Central memory CD8-positive, alpha-beta T cell (primary cell): ENCODE measurements around the gene DDX52.
"Not testable (repeated sequence)": the region's sequence is repeated elsewhere in the genome, so short reads cannot be mapped to it uniquely, and the experiment has no call there.

Experiments
- ATAC-seq: fragments of 150-1000 bp; cut with Tn5 transposase; replicated peaks from 2 replicates; pipeline ENCODE4 v1.10.0; 2022; ENCODE audit warnings: mild to moderate bottlenecking, moderate FRiP score, moderate number of reproducible peaks; ENCODE audit not compliant: poor library complexity, severe bottlenecking; ENCODE audit errors: extremely low read depth
- DNase-seq, 2 donors: peaks; one replicate each; pipeline ENCODE4 v3.0.0; 2021; ENCODE audit warnings: low spot score in 2 of 2
- H3K27ac Mint-ChIP-seq: one replicate; pipeline ENCODE4 v1.8.0; 2022; ENCODE audit warnings: low read depth, mild to moderate bottlenecking, moderate library complexity, mixed read lengths
- H3K27me3 Mint-ChIP-seq: one replicate; pipeline ENCODE4 v1.8.0; 2022; ENCODE audit warnings: mixed read lengths
- H3K36me3 Mint-ChIP-seq: one replicate; pipeline ENCODE4 v1.8.0; 2022; ENCODE audit warnings: mild to moderate bottlenecking, moderate library complexity, mixed read lengths; ENCODE audit not compliant: insufficient read depth
- H3K4me1 Mint-ChIP-seq: one replicate; pipeline ENCODE4 v1.8.0; 2022; ENCODE audit warnings: mixed read lengths
- H3K4me3 Mint-ChIP-seq: one replicate; pipeline ENCODE4 v1.8.0; 2022; ENCODE audit warnings: mild to moderate bottlenecking, moderate library complexity, mixed read lengths
- H3K9me3 Mint-ChIP-seq: one replicate; pipeline ENCODE4 v1.8.0; 2022; ENCODE audit warnings: mixed read lengths

Gene DDX52

GRCh38 chr17:37643869-37644268 lies 623 bp upstream of the DDX52 start:
- Mint-ChIP-seq H3K4me1 (peaks cover 25% of the 10 kb centered on the region), H3K4me3 (peak overlapping the region; percentile 86), H3K36me3 (peaks cover 26% of the 10 kb centered on the region), H3K9me3 (no peaks in the 10 kb centered on the region), H3K27ac (peak overlapping the region; percentile 88), H3K27me3 (peaks cover 47% of the 10 kb centered on the region)
- ATAC-seq (no peak), DNase-seq (no peak)

GRCh38 chr17:37642681-37643080 lies 565 bp downstream of the DDX52 start:
- DNase-seq (no peak), ATAC-seq (peak; percentile 53)
- Mint-ChIP-seq H3K4me3 (peak overlapping the region; percentile 86), H3K9me3 (no peaks in the 10 kb centered on the region), H3K27me3 (peaks cover 35% of the 10 kb centered on the region), H3K27ac (peak overlapping the region; percentile 88), H3K36me3 (peaks cover 35% of the 10 kb centered on the region), H3K4me1 (peaks cover 30% of the 10 kb centered on the region)

GRCh38 chr17:37640015-37640414 lies 3.2 kb downstream of the DDX52 start:
- ATAC-seq, result no peak
- H3K27ac Mint-ChIP-seq, result no peak overlapping the region
- no peak overlapping the region for H3K4me3 Mint-ChIP-seq
- peaks cover 52% of the 10 kb centered on the region for H3K36me3 Mint-ChIP-seq
- peaks cover 16% of the 10 kb centered on the region for H3K27me3 Mint-ChIP-seq
- no peaks in the 10 kb centered on the region for H3K9me3 Mint-ChIP-seq
- H3K4me1 Mint-ChIP-seq, result peaks cover 30% of the 10 kb centered on the region
- DNase-seq, result no peak

- no peak overlapping the region for H3K27ac Mint-ChIP-seq
- ATAC-seq (no peak), DNase-seq (no peak)
- peaks cover 61% of the 10 kb centered on the region for H3K36me3 Mint-ChIP-seq
- peaks cover 24% of the 10 kb centered on the region for H3K4me1 Mint-ChIP-seq
- H3K27me3 Mint-ChIP-seq, result no peaks in the 10 kb centered on the region
- H3K4me3 Mint-ChIP-seq, result no peak overlapping the region
- H3K9me3 Mint-ChIP-seq, result no peaks in the 10 kb centered on the region
Observed at GRCh38 chr17:37637956-37638355, 5.3 kb downstream of the DDX52 start.

GRCh38 chr17:37616430-37616829 lies 26.8 kb downstream of the DDX52 start:
- not testable (repeated sequence) for H3K4me3 Mint-ChIP-seq, H3K9me3 Mint-ChIP-seq, H3K27ac Mint-ChIP-seq, H3K4me1 Mint-ChIP-seq, ATAC-seq, H3K27me3 Mint-ChIP-seq, DNase-seq
- peaks cover 44% of the 10 kb centered on the region for H3K36me3 Mint-ChIP-seq

GRCh38 chr17:37614823-37615222 lies 28.4 kb downstream of the DDX52 start:
- H3K4me3 Mint-ChIP-seq, result no peak overlapping the region
- H3K36me3 Mint-ChIP-seq, result peaks cover 37% of the 10 kb centered on the region
- H3K27ac Mint-ChIP-seq, result no peak overlapping the region
- no peaks in the 10 kb centered on the region for H3K27me3 Mint-ChIP-seq
- no peaks in the 10 kb centered on the region for H3K9me3 Mint-ChIP-seq
- no peak for DNase-seq
- ATAC-seq, result no peak
- H3K4me1 Mint-ChIP-seq, result no peaks in the 10 kb centered on the region

GRCh38 chr17:37614391-37614790 lies 28.9 kb downstream of the DDX52 start:
- Mint-ChIP-seq H3K4me3 (no peak overlapping the region), H3K9me3 (no peaks in the 10 kb centered on the region), H3K36me3 (peaks cover 33% of the 10 kb centered on the region), H3K4me1 (no peaks in the 10 kb centered on the region), H3K27me3 (no peaks in the 10 kb centered on the region), H3K27ac (no peak overlapping the region)
- ATAC-seq (no peak), DNase-seq (no peak)

GRCh38 chr17:37610971-37611370 lies 32.3 kb downstream of the DDX52 start:
- DNase-seq (no peak), ATAC-seq (no peak)
- H3K4me3 Mint-ChIP-seq, result no peak overlapping the region
- H3K27me3 Mint-ChIP-seq, result no peaks in the 10 kb centered on the region
- H3K27ac Mint-ChIP-seq, result no peak overlapping the region
- H3K4me1 Mint-ChIP-seq, result peaks cover 11% of the 10 kb centered on the region
- no peaks in the 10 kb centered on the region for H3K9me3 Mint-ChIP-seq
- H3K36me3 Mint-ChIP-seq, result peaks cover 17% of the 10 kb centered on the region

GRCh38 chr17:37610041-37610420 lies 33.2 kb downstream of the DDX52 start:
- H3K36me3 Mint-ChIP-seq, result peaks cover 16% of the 10 kb centered on the region
- H3K4me3 Mint-ChIP-seq, result peak overlapping the region; percentile 76

GRCh38 chr17:37609170-37610040 lies 33.8 kb downstream of the DDX52 start, which contains the start of gene SYNRG:
Gene SYNRG (minus strand): TSS chr17:37609418. CDS start chr17:37609355, 63 bp downstream.
- Mint-ChIP-seq H3K9me3 (no peaks in the 10 kb centered on the region), H3K36me3 (peaks cover 14% of the 10 kb centered on the region), H3K4me1 (peaks cover 26% of the 10 kb centered on the region), H3K27me3 (no peaks in the 10 kb centered on the region), H3K27ac (peak within 1 kb of the TSS; percentile 84), H3K4me3 (peak within 1 kb of the TSS; percentile 76)
- DNase-seq (peak; percentile 92 to 95), ATAC-seq (peak; percentile 86)

More at GRCh38 chr17:37610041-37610420, 33.2 kb downstream of the DDX52 start:
- H3K27me3 Mint-ChIP-seq, DNase-seq, H3K9me3 Mint-ChIP-seq, ATAC-seq: not testable (repeated sequence)
- peak overlapping the region; percentile 84 for H3K27ac Mint-ChIP-seq
- peaks cover 20% of the 10 kb centered on the region for H3K4me1 Mint-ChIP-seq

- ATAC-seq, result peak; percentile 3
Observed at GRCh38 chr17:37608351-37609169, 34.7 kb downstream of the DDX52 start.

GRCh38 chr17:37607637-37608331 lies 35.5 kb downstream of the DDX52 start:
- H3K27me3 Mint-ChIP-seq, result no peaks in the 10 kb centered on the region
- H3K9me3 Mint-ChIP-seq, result no peaks in the 10 kb centered on the region
- H3K4me3 Mint-ChIP-seq, result peak overlapping the region; percentile 76
- H3K4me1 Mint-ChIP-seq, result peaks cover 34% of the 10 kb centered on the region
- peak overlapping the region; percentile 84 for H3K27ac Mint-ChIP-seq
- H3K36me3 Mint-ChIP-seq, result peaks cover 11% of the 10 kb centered on the region
- DNase-seq (no peak), ATAC-seq (peak; percentile 31)

More at GRCh38 chr17:37608351-37609169, 34.7 kb downstream of the DDX52 start:
- H3K27ac Mint-ChIP-seq, result peak overlapping the region; percentile 84
- peak overlapping the region; percentile 76 for H3K4me3 Mint-ChIP-seq
- H3K36me3 Mint-ChIP-seq, result peaks cover 14% of the 10 kb centered on the region
- no peaks in the 10 kb centered on the region for H3K27me3 Mint-ChIP-seq
- no peaks in the 10 kb centered on the region for H3K9me3 Mint-ChIP-seq
- DNase-seq, result no peak
- peaks cover 31% of the 10 kb centered on the region for H3K4me1 Mint-ChIP-seq
